ENCODE measurements around the gene NOTCH3.
A peak's percentile ranks its signal among the peaks of the same experiment; 100 is the strongest.

NOTCH3 gene

GRCh38 chr19:15201374-15202023 lies 704 bp upstream of the NOTCH3 start:
- no CpG with 5 or more reads among the region's 18 CpGs for WGBS (ENCODE audit: extremely low coverage, insufficient coverage, low lambda C conversion rate)
- H3K4me3 ChIP-seq (ENCODE audit: low read length): no peak overlapping the region
- no peak for DNase-seq

DNA sequence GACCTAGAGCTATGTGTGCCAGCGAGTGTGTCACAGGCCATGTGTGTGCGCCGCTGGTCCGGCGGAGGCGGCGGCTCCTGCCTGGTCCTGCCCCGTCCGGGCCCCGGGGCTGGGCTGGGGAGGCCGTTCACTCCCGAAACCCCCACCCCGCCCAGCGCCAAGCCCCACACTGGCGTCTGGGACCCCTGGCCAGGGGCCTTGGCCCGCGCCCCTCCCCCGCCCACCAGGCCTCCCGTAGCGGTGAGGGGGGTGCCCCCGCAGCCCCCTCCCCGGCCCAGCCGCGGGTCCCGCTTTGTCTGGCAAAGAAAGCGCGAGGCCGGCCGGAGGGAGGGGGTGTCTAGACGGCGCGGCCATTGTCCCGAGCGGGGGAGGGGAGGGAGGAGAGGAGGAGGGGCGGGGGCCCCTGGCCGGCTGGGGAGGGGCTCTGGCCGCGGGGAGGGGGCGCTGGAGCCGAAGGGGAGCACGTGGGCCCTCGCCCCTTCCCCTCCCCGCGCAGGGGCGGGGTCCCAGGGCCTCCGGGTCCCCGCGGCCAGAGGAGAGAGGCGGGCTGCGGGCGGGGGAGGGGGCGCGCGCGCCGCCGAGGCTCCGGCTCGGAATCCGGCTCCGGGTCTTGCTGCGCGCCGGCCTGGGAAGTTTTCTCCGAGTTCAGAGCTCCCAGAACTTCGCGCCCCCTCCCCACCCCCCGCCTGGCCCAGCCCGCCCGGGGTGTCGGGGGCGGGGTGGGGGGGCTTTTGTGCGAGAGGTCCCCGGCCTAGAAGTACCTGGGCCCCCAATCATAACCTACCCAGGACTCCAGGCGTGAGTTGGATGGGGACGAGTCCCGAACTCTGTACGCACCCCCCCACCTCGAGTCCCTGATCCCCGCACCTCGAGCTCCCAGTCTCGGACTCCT lies 888 bp downstream of the NOTCH3 start:
- peak; percentile 89 for DNase-seq
- no CpG with 5 or more reads among the region's 82 CpGs for WGBS (ENCODE audit: extremely low coverage, insufficient coverage, low lambda C conversion rate)
- Histone ChIP-seq H3K4ac (ENCODE audit: low read depth, low read length) (peak overlapping the region; percentile 88), H3K56ac (ENCODE audit: low read length) (peak overlapping the region; percentile 89), H4K8ac (ENCODE audit: low read depth, low read length) (no peak overlapping the region), H3K79me1 (ENCODE audit: low read length) (peaks cover 11% of the 10 kb centered on the region), H3K36me3 (ENCODE audit: control insufficient read depth, insufficient read depth, low read length) (no peaks in the 10 kb centered on the region), H3K9ac (ENCODE audit: low read length) (peak overlapping the region; percentile 84), H4K5ac (ENCODE audit: low read length) (no peak overlapping the region), H3K4me2 (ENCODE audit: low read length) (peak overlapping the region; percentile 75), H2BK5ac (ENCODE audit: low read length) (no peak overlapping the region), H3K23ac (ENCODE audit: low read length) (peak overlapping the region; percentile 66), H3K27ac (ENCODE audit: low read depth, low read length) (peak overlapping the region; percentile 39), H3K4me1 (ENCODE audit: control insufficient read depth, low read depth, low read length) (no peaks in the 10 kb centered on the region), H3K4me3 (ENCODE audit: low read length) (peak overlapping the region; percentile 89), H2AK5ac (ENCODE audit: low read length) (no peak overlapping the region), H3K18ac (ENCODE audit: low read length) (peak overlapping the region; percentile 97), H3K27me3 (ENCODE audit: insufficient read depth, low read length, poor library complexity) (no peaks in the 10 kb centered on the region), H3K79me2 (ENCODE audit: control insufficient read depth, insufficient read depth, low read length) (peaks cover 9% of the 10 kb centered on the region), H2BK120ac (ENCODE audit: low read depth, low read length) (peak overlapping the region; percentile 89), H2BK15ac (replicated peaks; ENCODE audit: low read depth) (no peak overlapping the region)

More at GRCh38 chr19:15201374-15202023, 704 bp upstream of the NOTCH3 start:
- Histone ChIP-seq H3K23ac (ENCODE audit: low read length) (no peak overlapping the region), H2BK15ac (replicated peaks; ENCODE audit: low read depth) (no peak overlapping the region), H3K36me3 (ENCODE audit: control insufficient read depth, insufficient read depth, low read length) (no peaks in the 10 kb centered on the region), H3K56ac (ENCODE audit: low read length) (peak overlapping the region; percentile 86), H3K4me1 (ENCODE audit: control insufficient read depth, low read depth, low read length) (no peaks in the 10 kb centered on the region), H3K27ac (ENCODE audit: low read depth, low read length) (no peak overlapping the region), H4K5ac (ENCODE audit: low read length) (no peak overlapping the region), H3K4ac (ENCODE audit: low read depth, low read length) (peak overlapping the region; percentile 18), H3K18ac (ENCODE audit: low read length) (peak overlapping the region; percentile 45), H3K4me2 (ENCODE audit: low read length) (no peak overlapping the region), H2BK5ac (ENCODE audit: low read length) (no peak overlapping the region), H3K27me3 (ENCODE audit: insufficient read depth, low read length, poor library complexity) (no peaks in the 10 kb centered on the region), H4K8ac (ENCODE audit: low read depth, low read length) (no peak overlapping the region), H3K9ac (ENCODE audit: low read length) (peak overlapping the region; percentile 56), H3K79me2 (ENCODE audit: control insufficient read depth, insufficient read depth, low read length) (peaks cover 7% of the 10 kb centered on the region), H3K79me1 (ENCODE audit: low read length) (peaks cover 9% of the 10 kb centered on the region), H2BK120ac (ENCODE audit: low read depth, low read length) (peak overlapping the region; percentile 38), H2AK5ac (ENCODE audit: low read length) (no peak overlapping the region)

GRCh38 chr19:15198951-15199660 lies 1.7 kb downstream of the NOTCH3 start:
- H4K8ac ChIP-seq (ENCODE audit: low read depth, low read length): no peak overlapping the region
- H2BK120ac ChIP-seq (ENCODE audit: low read depth, low read length): no peak overlapping the region
- H3K79me1 ChIP-seq (ENCODE audit: low read length): peaks cover 12% of the 10 kb centered on the region
- no peak for DNase-seq
- H3K4me3 ChIP-seq (ENCODE audit: low read length): peak overlapping the region; percentile 1
- H3K56ac ChIP-seq (ENCODE audit: low read length): peak overlapping the region; percentile 80
- H2BK15ac ChIP-seq (replicated peaks; ENCODE audit: low read depth): no peak overlapping the region
- H3K79me2 ChIP-seq (ENCODE audit: control insufficient read depth, insufficient read depth, low read length): peaks cover 13% of the 10 kb centered on the region
- no peak overlapping the region for H4K5ac ChIP-seq (ENCODE audit: low read length)
- peak overlapping the region; percentile 8 for H3K4me2 ChIP-seq (ENCODE audit: low read length)
- no peaks in the 10 kb centered on the region for H3K36me3 ChIP-seq (ENCODE audit: control insufficient read depth, insufficient read depth, low read length)
- no peaks in the 10 kb centered on the region for H3K4me1 ChIP-seq (ENCODE audit: control insufficient read depth, low read depth, low read length)
- peak overlapping the region; percentile 49 for H3K9ac ChIP-seq (ENCODE audit: low read length)
- no peak overlapping the region for H3K27ac ChIP-seq (ENCODE audit: low read depth, low read length)
- WGBS (ENCODE audit: extremely low coverage, insufficient coverage, low lambda C conversion rate): no CpG with 5 or more reads among the region's 15 CpGs
- peak overlapping the region; percentile 97 for H3K18ac ChIP-seq (ENCODE audit: low read length)
- H3K23ac ChIP-seq (ENCODE audit: low read length): no peak overlapping the region
- peak overlapping the region; percentile 88 for H3K4ac ChIP-seq (ENCODE audit: low read depth, low read length)
- peak overlapping the region; percentile 0 for H2AK5ac ChIP-seq (ENCODE audit: low read length)
- no peak overlapping the region for H2BK5ac ChIP-seq (ENCODE audit: low read length)
- no peaks in the 10 kb centered on the region for H3K27me3 ChIP-seq (ENCODE audit: insufficient read depth, low read length, poor library complexity)

DNA sequence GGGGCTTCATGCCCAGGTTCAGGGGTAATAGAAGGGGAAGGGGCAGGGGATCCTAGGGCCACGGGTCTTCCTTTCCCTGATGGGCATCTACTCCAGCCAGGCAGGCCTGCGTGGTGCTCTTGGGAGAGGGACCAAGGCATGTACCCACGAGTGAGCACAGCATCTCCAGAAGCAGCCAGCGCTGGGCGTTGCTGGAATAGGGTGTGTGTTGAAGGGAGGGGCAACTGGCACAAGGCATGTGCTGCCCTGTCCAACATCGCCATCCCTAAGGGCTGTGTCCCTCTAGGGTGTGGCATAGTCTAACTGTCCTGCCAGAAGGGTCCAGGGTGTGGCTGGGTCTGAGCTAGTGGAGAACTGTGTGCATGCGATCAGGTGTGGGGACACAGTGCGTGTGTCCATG lies 2.9 kb downstream of the NOTCH3 start:
- H3K79me2 ChIP-seq (ENCODE audit: control insufficient read depth, insufficient read depth, low read length): peaks cover 14% of the 10 kb centered on the region
- H3K79me1 ChIP-seq (ENCODE audit: low read length): peaks cover 12% of the 10 kb centered on the region
- no peak overlapping the region for H3K18ac ChIP-seq (ENCODE audit: low read length)
- no CpG with 5 or more reads among the region's 8 CpGs for WGBS (ENCODE audit: extremely low coverage, insufficient coverage, low lambda C conversion rate)
- no peak overlapping the region for H3K4me3 ChIP-seq (ENCODE audit: low read length)
- no peak overlapping the region for H3K56ac ChIP-seq (ENCODE audit: low read length)
- H3K4me2 ChIP-seq (ENCODE audit: low read length): no peak overlapping the region
- H2BK15ac ChIP-seq (replicated peaks; ENCODE audit: low read depth): no peak overlapping the region
- H3K4ac ChIP-seq (ENCODE audit: low read depth, low read length): no peak overlapping the region
- H2BK120ac ChIP-seq (ENCODE audit: low read depth, low read length): no peak overlapping the region
- no peak for DNase-seq
- no peaks in the 10 kb centered on the region for H3K36me3 ChIP-seq (ENCODE audit: control insufficient read depth, insufficient read depth, low read length)
- no peak overlapping the region for H2AK5ac ChIP-seq (ENCODE audit: low read length)
- H3K27me3 ChIP-seq (ENCODE audit: insufficient read depth, low read length, poor library complexity): no peaks in the 10 kb centered on the region
- no peak overlapping the region for H2BK5ac ChIP-seq (ENCODE audit: low read length)
- no peaks in the 10 kb centered on the region for H3K4me1 ChIP-seq (ENCODE audit: control insufficient read depth, low read depth, low read length)
- no peak overlapping the region for H3K9ac ChIP-seq (ENCODE audit: low read length)
- H3K27ac ChIP-seq (ENCODE audit: low read depth, low read length): no peak overlapping the region
- no peak overlapping the region for H4K8ac ChIP-seq (ENCODE audit: low read depth, low read length)
- no peak overlapping the region for H3K23ac ChIP-seq (ENCODE audit: low read length)
- H4K5ac ChIP-seq (ENCODE audit: low read length): no peak overlapping the region

DNA sequence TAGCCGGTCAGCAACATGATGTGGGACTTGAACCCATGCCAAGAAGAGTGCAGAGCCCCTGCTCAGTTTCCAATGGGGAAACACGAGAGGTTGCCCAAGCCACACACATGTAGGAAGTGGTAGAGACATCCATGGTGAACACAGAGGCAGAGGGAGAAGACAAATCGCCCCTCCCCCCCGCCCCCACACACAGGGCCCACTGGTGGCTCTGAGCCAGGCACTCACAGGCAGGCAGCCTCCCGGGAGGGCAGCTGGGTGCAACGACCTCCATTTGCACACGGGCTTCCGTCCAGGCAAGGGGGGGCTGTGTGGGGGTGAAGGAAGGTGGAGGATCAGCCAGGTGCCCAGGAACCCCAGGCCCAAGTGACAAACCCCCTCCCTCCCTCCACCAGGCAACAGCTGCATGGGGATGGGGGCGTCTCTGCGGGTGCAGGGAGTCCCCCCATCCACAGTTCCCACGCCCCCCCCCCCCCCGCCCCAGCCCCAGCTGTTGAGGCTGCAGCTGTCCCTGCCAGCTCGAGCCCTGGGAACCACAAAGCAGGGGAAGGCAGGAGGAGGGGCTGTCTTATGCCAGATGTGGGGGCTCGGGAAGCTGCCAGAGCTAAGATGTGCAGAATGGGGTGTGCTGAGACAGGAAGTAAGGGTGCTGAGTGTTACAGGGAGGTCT lies 3.4 kb downstream of the NOTCH3 start:
- DNase-seq: no peak
- Histone ChIP-seq H2BK120ac (ENCODE audit: low read depth, low read length) (no peak overlapping the region), H3K4ac (ENCODE audit: low read depth, low read length) (no peak overlapping the region), H3K4me3 (ENCODE audit: low read length) (no peak overlapping the region), H2BK15ac (replicated peaks; ENCODE audit: low read depth) (no peak overlapping the region), H2BK5ac (ENCODE audit: low read length) (no peak overlapping the region), H3K23ac (ENCODE audit: low read length) (no peak overlapping the region), H3K27me3 (ENCODE audit: insufficient read depth, low read length, poor library complexity) (no peaks in the 10 kb centered on the region), H3K79me1 (ENCODE audit: low read length) (peaks cover 13% of the 10 kb centered on the region), H3K27ac (ENCODE audit: low read depth, low read length) (no peak overlapping the region), H4K8ac (ENCODE audit: low read depth, low read length) (no peak overlapping the region), H4K5ac (ENCODE audit: low read length) (no peak overlapping the region), H2AK5ac (ENCODE audit: low read length) (no peak overlapping the region), H3K4me1 (ENCODE audit: control insufficient read depth, low read depth, low read length) (no peaks in the 10 kb centered on the region), H3K4me2 (ENCODE audit: low read length) (no peak overlapping the region), H3K79me2 (ENCODE audit: control insufficient read depth, insufficient read depth, low read length) (peaks cover 16% of the 10 kb centered on the region), H3K9ac (ENCODE audit: low read length) (no peak overlapping the region), H3K56ac (ENCODE audit: low read length) (no peak overlapping the region), H3K18ac (ENCODE audit: low read length) (no peak overlapping the region), H3K36me3 (ENCODE audit: control insufficient read depth, insufficient read depth, low read length) (no peaks in the 10 kb centered on the region)
- WGBS (ENCODE audit: extremely low coverage, insufficient coverage, low lambda C conversion rate): no CpG with 5 or more reads among the region's 14 CpGs

Measured in mesendoderm (in vitro differentiated cells).